H1 (cell line): ENCODE measurements around the gene HORMAD2. TPM values are rescaled to one million over a fixed set of nuclear protein-coding genes. Genes with fewer than 3 reads are reported as not detected.

Experiments
- CTCF ChIA-PET: fragments of 300-600 bp; sonication (Branson Sonifier 250); formaldehyde crosslinking; loops from one replicate; lab custom pipeline; 2021; ENCODE audit not compliant: partially characterized antibody; lab: Charles Lee
- POLR2A ChIA-PET: fragments of 300-600 bp; sonication (Branson Sonifier 250); formaldehyde crosslinking; loops from one replicate; lab custom pipeline; 2021; ENCODE audit warnings: inconsistent platforms; ENCODE audit not compliant: partially characterized antibody; lab: Charles Lee
- DNase-seq, 2 experiments: peaks; one replicate each; pipeline versions ENCODE4 v3.0.0 to v3.0.0-alpha.2; 2010 to 2022; ENCODE audit warnings: low spot score in 2 of 2, low read depth in 1 of 2, mixed read lengths in 1 of 2
- FAIRE-seq: peaks from 2 replicates; lab custom pipeline; 2011; peaks lifted over from hg19 to GRCh38; lab: Jason Lieb, UNC
- H2AFZ ChIP-seq: 2 replicates; pipeline ENCODE4 v1.8.1; 2012; ENCODE audit warnings: low read length, inconsistent platforms
- H2AK5ac ChIP-seq: 2 replicates; pipeline ENCODE4 v1.6.1; 2013; ENCODE audit warnings: low read depth, low read length
- H2BK120ac ChIP-seq: replicated peaks from 2 replicates; pipeline ENCODE3; 2013; ENCODE audit warnings: low read depth, low read length, inconsistent platforms
- H2BK12ac ChIP-seq: 2 replicates; pipeline ENCODE4 v1.6.1; 2013; ENCODE audit warnings: low read depth, low read length
- H2BK15ac ChIP-seq: 2 replicates; pipeline ENCODE4 v1.6.1; 2013; ENCODE audit warnings: low read length
- H2BK20ac ChIP-seq: 2 replicates; pipeline ENCODE4 v1.6.1; 2013; ENCODE audit warnings: low read length
- H2BK5ac ChIP-seq: 2 replicates; pipeline ENCODE4 v1.6.1; 2013; ENCODE audit warnings: low read depth, low read length
- H3K14ac ChIP-seq: 2 replicates; pipeline ENCODE4 v1.6.1; 2013; ENCODE audit warnings: inconsistent platforms; ENCODE audit not compliant: insufficient read length
- H3K18ac ChIP-seq: 2 replicates; pipeline ENCODE4 v1.6.1; 2013; ENCODE audit warnings: low read length; ENCODE audit errors: extremely low read depth
- H3K23ac ChIP-seq: 2 replicates; pipeline ENCODE4 v1.6.1; 2013; ENCODE audit warnings: inconsistent platforms; ENCODE audit not compliant: insufficient read length
- H3K23me2 ChIP-seq: 2 replicates; pipeline ENCODE4 v1.6.1; 2013; ENCODE audit warnings: low read depth, low read length
- H3K27ac ChIP-seq: 2 replicates; pipeline ENCODE4 v1.6.1; 2011; ENCODE audit warnings: low read depth, low read length, inconsistent platforms
- H3K27me3 ChIP-seq, 4 experiments: replicated peaks in 1 of 4; 1 replicate in 1 of 4; 2 replicates in 3 of 4; pipeline versions ENCODE4 v1.6.1 to v1.8.1; 2011 to 2013; ENCODE audit warnings: low read length in 3 of 4, mild to moderate bottlenecking in 3 of 4, inconsistent platforms in 2 of 4, mixed read lengths in 2 of 4, moderate library complexity in 1 of 4; ENCODE audit not compliant: control insufficient read depth in 3 of 4, insufficient read depth in 3 of 4; ENCODE audit errors: extremely low read depth in 1 of 4
- H3K36me3 ChIP-seq, 4 experiments: 2 replicates each; pipeline versions ENCODE4 v1.6.1 to v1.8.1; 2011 to 2013; ENCODE audit warnings: mild to moderate bottlenecking in 4 of 4, low read length in 3 of 4, moderate library complexity in 2 of 4, control low read depth in 1 of 4, inconsistent platforms in 1 of 4; ENCODE audit not compliant: insufficient read depth in 4 of 4, control insufficient read depth in 2 of 4
- H3K4ac ChIP-seq: replicated peaks from 2 replicates; pipeline ENCODE3; 2013; ENCODE audit warnings: low read length, low read depth, mixed read lengths, inconsistent platforms; ENCODE audit not compliant: insufficient read length
- H3K4me1 ChIP-seq, 4 experiments: replicated peaks in 1 of 4; 1 replicate in 1 of 4; 2 replicates in 3 of 4; pipeline versions ENCODE4 v1.6.1 to v1.8.1; 2011 to 2013; ENCODE audit warnings: low read length in 3 of 4, inconsistent platforms in 2 of 4, mixed read lengths in 1 of 4; ENCODE audit not compliant: insufficient read depth in 4 of 4, control insufficient read depth in 3 of 4
- H3K4me2 ChIP-seq, 2 experiments: 2 replicates each; pipeline versions ENCODE4 v1.6.1 to v1.8.1; 2011 to 2013; ENCODE audit warnings: low read depth in 2 of 2, low read length in 2 of 2, control low read depth in 1 of 2, inconsistent platforms in 1 of 2, mild to moderate bottlenecking in 1 of 2; ENCODE audit not compliant: insufficient read depth in 1 of 2
- H3K4me3 ChIP-seq, 4 experiments: fragments of 200-600, 300-600 bp in 1 of 4; sonication (generic), shearing (Covaris generic), sonication (Bioruptor Twin) in 1 of 4; 2 replicates each; pipeline versions ENCODE4 v1.5.1 to v1.8.1; 2011 to 2016; ENCODE audit warnings: low read length in 4 of 4, low read depth in 3 of 4, control low read depth in 2 of 4, inconsistent platforms in 2 of 4, mild to moderate bottlenecking in 2 of 4, mixed read lengths in 1 of 4, moderate library complexity in 1 of 4; ENCODE audit not compliant: insufficient read depth in 2 of 4; ENCODE audit errors: extremely low read depth in 1 of 4
- H3K56ac ChIP-seq: replicated peaks from 2 replicates; pipeline ENCODE3; 2013; ENCODE audit warnings: low read depth, mild to moderate bottlenecking, mixed read lengths, low read length, inconsistent platforms; ENCODE audit not compliant: insufficient read length
- H3K79me1 ChIP-seq: 2 replicates; pipeline ENCODE4 v1.6.1; 2013; ENCODE audit warnings: low read depth, low read length, control low read depth
- H3K79me2 ChIP-seq, 2 experiments: 2 replicates each; pipeline versions ENCODE4 v1.6.1 to v1.8.1; 2012 to 2013; ENCODE audit warnings: low read length in 2 of 2, mild to moderate bottlenecking in 2 of 2, inconsistent platforms in 1 of 2; ENCODE audit not compliant: insufficient read depth in 2 of 2, control insufficient read depth in 1 of 2
- H3K9ac ChIP-seq, 4 experiments: replicated peaks in 1 of 4; 1 replicate in 1 of 4; 2 replicates in 3 of 4; pipeline versions ENCODE4 v1.6.1 to v1.8.1; 2011 to 2013; ENCODE audit warnings: low read depth in 3 of 4, low read length in 3 of 4, control low read depth in 2 of 4, mild to moderate bottlenecking in 2 of 4, moderate library complexity in 2 of 4, inconsistent platforms in 1 of 4; ENCODE audit errors: extremely low read depth in 1 of 4
- H3K9me3 ChIP-seq, 2 experiments: 2 replicates each; pipeline versions ENCODE4 v1.6.1 to v1.8.1; 2012 to 2013; ENCODE audit warnings: mild to moderate bottlenecking in 2 of 2, moderate library complexity in 2 of 2, control low read depth in 1 of 2, inconsistent platforms in 1 of 2, low read depth in 1 of 2, low read length in 1 of 2, mixed read lengths in 1 of 2; ENCODE audit not compliant: insufficient read depth in 2 of 2
- H4K20me1 ChIP-seq, 2 experiments: replicated peaks in 1 of 2; 2 replicates each; pipeline versions ENCODE3 to v1.8.1; 2011 to 2013; ENCODE audit warnings: inconsistent platforms in 2 of 2, low read length in 2 of 2, mild to moderate bottlenecking in 1 of 2; ENCODE audit not compliant: insufficient read depth in 2 of 2, control insufficient read depth in 1 of 2
- H4K5ac ChIP-seq: 2 replicates; pipeline ENCODE4 v1.6.1; 2013; ENCODE audit warnings: low read length, low read depth, mixed read lengths, inconsistent platforms; ENCODE audit not compliant: insufficient read length
- H4K8ac ChIP-seq: 2 replicates; pipeline ENCODE4 v1.8.0; 2013; ENCODE audit warnings: mild to moderate bottlenecking, moderate library complexity, low read length, inconsistent platforms; ENCODE audit not compliant: insufficient read depth; ENCODE audit errors: extremely low read depth
- H4K91ac ChIP-seq: replicated peaks from 2 replicates; pipeline ENCODE3; 2013; ENCODE audit warnings: low read length, mixed read lengths, inconsistent platforms; ENCODE audit not compliant: insufficient read length
- CBX8 ChIP-seq: fragments of 300-800, 300-1000 bp; sonication (generic); IDR thresholded peaks from 2 replicates; pipeline ENCODE4 v1.7.1; 2016; ENCODE audit warnings: low read depth, low read length, borderline replicate concordance
- MAFK ChIP-seq: IDR thresholded peaks from 2 replicates; pipeline ENCODE4 v1.6.1; 2012; ENCODE audit warnings: low read depth, mild to moderate bottlenecking, improper control_type of control experiment, low read length
- WGBS, 2 experiments: shearing (Covaris generic) in 1 of 2; methylation state at CpG; one replicate each; pipeline versions ENCODE4 v1.1.6 to v1.1.7; 2013 to 2015; ENCODE audit warnings: low lambda C conversion rate in 2 of 2, mixed read lengths in 2 of 2, inconsistent platforms in 1 of 2, low coverage in 1 of 2, missing lambda C conversion rate in 1 of 2; ENCODE audit not compliant: insufficient replicate concordance in 2 of 2, insufficient coverage in 1 of 2, insufficient read length in 1 of 2; ENCODE audit errors: extremely low coverage in 1 of 2, missing lambda C conversion rate in 1 of 2; 5-methylcytosine and 5-hydroxymethylcytosine counted together
- polyA plus RNA-seq, 7 experiments: library from polyadenylated mRNA; depleted of rRNA in 3 of 7; stranded (reverse) in 5 of 7; unstranded in 2 of 7; fragments of >200 nt in 5 of 7; fragments of 200-250 nt in 2 of 7; gene quantifications; 1 replicate in 5 of 7; 2 replicates in 1 of 7; 4 replicates in 1 of 7; pipeline versions ENCODE4 v1.2.1 to v1.2.3, GENCODE V29; 2011 to 2013; ENCODE audit warnings: missing spikeins in 2 of 7, mixed read lengths in 2 of 7
- total RNA-seq: library from RNA; stranded (reverse); fragmentation: NEBNext Ultra II Directional; extraction: Animal tissue kit (Norgen Biotek cat#: 25700); gene quantifications from 2 replicates; pipeline ENCODE4 v1.2.1, GENCODE V29; 2021

HORMAD2 gene
- total and polyA plus RNA-seq, 2 of the 8 experiments (the other 6 are each of a cell fraction or from before 2014, with no cell fraction given) = 0.03 TPM; not detected in 1

DNA sequence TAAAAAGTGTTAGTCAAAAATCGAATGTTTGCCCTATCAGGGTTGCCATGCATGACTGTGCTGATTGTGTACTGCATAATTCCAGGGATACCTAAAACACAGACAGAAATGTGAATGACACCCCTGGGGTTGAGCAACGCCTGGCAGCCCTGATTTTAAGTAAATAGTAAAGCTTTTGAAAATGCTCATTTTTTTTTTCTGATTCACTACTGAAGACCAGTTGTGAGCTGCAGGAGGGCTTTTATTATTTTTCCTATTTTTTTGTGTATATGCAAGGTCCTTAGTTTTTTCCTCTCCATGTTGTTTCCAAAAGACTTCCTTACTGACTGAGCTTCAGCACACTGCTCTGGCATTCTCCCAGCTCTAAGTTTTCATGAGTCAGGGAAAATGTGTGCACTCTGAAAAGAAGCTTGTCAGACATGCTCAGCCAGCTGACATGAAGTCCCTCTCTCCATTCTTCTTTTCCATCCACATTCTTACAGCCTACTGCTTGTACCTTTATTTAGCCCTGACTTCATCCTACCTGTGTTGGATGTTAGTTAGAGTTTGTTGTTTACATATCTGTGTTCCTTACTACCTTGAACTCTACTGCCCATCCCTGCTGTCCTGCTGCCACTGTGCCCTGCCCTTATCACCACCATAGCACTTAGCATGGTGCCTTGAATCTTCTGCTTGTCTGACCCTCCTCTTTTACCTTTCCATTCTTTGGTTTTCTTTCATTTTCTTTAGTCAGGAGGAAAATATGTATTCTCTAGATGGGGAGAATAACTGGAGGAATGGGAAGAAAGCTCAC is 79.5 kb downstream of the HORMAD2 start:
- H3K9me3 ChIP-seq = no peaks in the 10 kb centered on the region
- peak overlapping the region; percentile 14 for H3K56ac ChIP-seq
- no peak for DNase-seq
- no peak overlapping the region for H3K4me2 ChIP-seq
- H4K8ac ChIP-seq = no peak overlapping the region
- no peak overlapping the region for H2AK5ac ChIP-seq
- H3K14ac ChIP-seq = no peak overlapping the region
- H2BK5ac ChIP-seq = no peak overlapping the region
- CTCF ChIA-PET = interaction anchor here (0.6 to 1.3 kb wide), 2 partner anchors 52 to 1113 kb away, joined by 3 read pairs; no protein-coding TSS in a partner anchor
- no peak overlapping the region for H2BK20ac ChIP-seq
- H3K79me1 ChIP-seq = no peaks in the 10 kb centered on the region
- peak overlapping the region; percentile 57 for H4K91ac ChIP-seq
- H2BK12ac ChIP-seq = peak overlapping the region; percentile 11; the same call in 1 of the 2 replicates
- no peaks in the 10 kb centered on the region for H4K20me1 ChIP-seq
- no peak overlapping the region for H3K27ac ChIP-seq
- H3K79me2 ChIP-seq = no peaks in the 10 kb centered on the region
- H3K4me1 ChIP-seq = peaks cover 0 to 3% (median under 1%) of the 10 kb centered on the region in 4 experiments; a peak in 4 of 7 replicates
- no peak overlapping the region for H3K9ac ChIP-seq
- H2BK15ac ChIP-seq = no peak overlapping the region
- no peak overlapping the region for H2BK120ac ChIP-seq
- H3K27me3 ChIP-seq = no peaks in the 10 kb centered on the region
- no peak overlapping the region for H4K5ac ChIP-seq
- no peak overlapping the region for H3K23ac ChIP-seq
- TF ChIP-seq CBX8 = no peak
- TF ChIP-seq MAFK = no peak; the same call in 1 of the 2 replicates
- TF ChIP-seq, all 59 proteins: peak for 0
- H3K23me2 ChIP-seq = no peaks in the 10 kb centered on the region
- no peak overlapping the region for H3K4ac ChIP-seq
- no peaks in the 10 kb centered on the region for H3K36me3 ChIP-seq
- POLR2A ChIA-PET = interaction anchor here (1.0 to 1.1 kb wide), 3 partner anchors 9 to 95 kb away, joined by 3 to 4 read pairs (median 3); no protein-coding TSS in a partner anchor
- WGBS, 2 experiments = 76% methylated on average over 2 of the region's 2 CpGs; no CpG with 5 or more reads in 1 of the 2 experiments
- no peak overlapping the region for H3K18ac ChIP-seq
- peak overlapping the region; percentile 72; the same call in 1 of the 2 replicates for H2AFZ ChIP-seq
- no peak overlapping the region for H3K4me3 ChIP-seq
- no peak for FAIRE-seq
